Sigmoid colon (tissue), 4 donors: ENCODE results near the gene SLC22A24.
"Not testable (repeated sequence)": the region's sequence is repeated elsewhere in the genome, so short reads cannot be mapped to it uniquely, and the experiment has no call there.

Experiments
- CTCF ChIP-seq, 4 experiments: fragments of 450-650 bp in 3 of 4; fragments of 200-600 bp in 1 of 4; IDR thresholded peaks; one replicate each; pipeline ENCODE4 v1.5.1; 2016 to 2019; ENCODE audit warnings: antibody characterized with exemption in 4 of 4, mild to moderate bottlenecking in 3 of 4, moderate library complexity in 2 of 4
- POLR2A ChIP-seq, 2 donors: fragments of 450-650 bp; IDR thresholded peaks; one replicate each; pipeline ENCODE4 v1.6.1; 2016; ENCODE audit warnings: antibody characterized with exemption in 2 of 2, mild to moderate bottlenecking in 2 of 2, moderate library complexity in 2 of 2
- POLR2AphosphoS5 ChIP-seq, 4 donors: sonication (generic); formaldehyde crosslinking; IDR thresholded peaks; one replicate each; pipeline ENCODE4 v1.6.1; 2017; ENCODE audit warnings: antibody characterized with exemption in 4 of 4

DNA sequence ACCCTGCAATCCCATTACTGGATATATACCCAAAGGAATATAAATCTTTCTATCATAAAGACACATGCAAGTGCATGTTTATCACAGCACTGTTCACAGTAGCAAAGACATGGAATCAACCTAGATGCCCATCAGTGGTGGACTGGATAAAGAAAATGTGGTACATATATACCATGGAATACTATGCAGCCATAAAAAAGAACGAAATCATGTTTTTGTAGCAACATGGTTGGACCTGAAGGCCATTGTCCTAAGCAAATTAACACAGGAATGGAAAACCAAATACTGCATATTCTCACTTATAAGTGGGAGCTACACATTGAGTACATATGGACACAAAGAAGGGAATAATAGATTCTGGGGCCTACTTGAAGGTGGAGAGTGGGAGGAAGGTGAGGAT is 97.8 kb downstream of the SLC22A24 start:
- not testable (repeated sequence) for TF ChIP-seq POLR2A, POLR2AphosphoS5, CTCF (IDR thresholded peaks at IDR 0.05)
